Stimulated activated CD4-positive, alpha-beta T cell treated with anti-CD3 and anti-CD28 coated beads, Interleukin-4, amount 100 ng/mL, for 1 hour (primary cell): ENCODE results near the gene RFC4.

ENCODE experiments used
- DNase-seq: peaks from one replicate; pipeline ENCODE4 v3.0.0-alpha.2; 2020

Gene RFC4

GRCh38 chr3:186742618-186743380 lies 63.5 kb downstream of the RFC4 start:
- DNase-seq, result no peak
